LNCaP clone FGC (cell line): ENCODE data around the gene MC1R.
"Not testable (repeated sequence)": the region's sequence is repeated elsewhere in the genome, so short reads cannot be mapped to it uniquely, and the experiment has no call there.

Source experiments
- DNase-seq: peaks from one replicate; pipeline ENCODE4 v3.0.0-alpha.2; 2011; ENCODE audit warnings: low read depth
- H3K4me3 ChIP-seq: 2 replicates; pipeline ENCODE4 v1.5.1; 2011; ENCODE audit warnings: mild to moderate bottlenecking, low read depth, low read length, control low read depth
- TF ChIP-seq, protein P1 (sequence below): IDR thresholded peaks from 2 replicates; pipeline ENCODE4 v1.5.1; 2012; ENCODE audit warnings: mild to moderate bottlenecking; ENCODE audit not compliant: control insufficient read depth, insufficient read depth; ENCODE audit errors: extremely low read depth

MC1R gene

GRCh38 chr16:89931305-89931896 is 12.7 kb downstream of the MC1R start:
- no peak overlapping the region for H3K4me3 ChIP-seq
- TF ChIP-seq, protein P1, sequence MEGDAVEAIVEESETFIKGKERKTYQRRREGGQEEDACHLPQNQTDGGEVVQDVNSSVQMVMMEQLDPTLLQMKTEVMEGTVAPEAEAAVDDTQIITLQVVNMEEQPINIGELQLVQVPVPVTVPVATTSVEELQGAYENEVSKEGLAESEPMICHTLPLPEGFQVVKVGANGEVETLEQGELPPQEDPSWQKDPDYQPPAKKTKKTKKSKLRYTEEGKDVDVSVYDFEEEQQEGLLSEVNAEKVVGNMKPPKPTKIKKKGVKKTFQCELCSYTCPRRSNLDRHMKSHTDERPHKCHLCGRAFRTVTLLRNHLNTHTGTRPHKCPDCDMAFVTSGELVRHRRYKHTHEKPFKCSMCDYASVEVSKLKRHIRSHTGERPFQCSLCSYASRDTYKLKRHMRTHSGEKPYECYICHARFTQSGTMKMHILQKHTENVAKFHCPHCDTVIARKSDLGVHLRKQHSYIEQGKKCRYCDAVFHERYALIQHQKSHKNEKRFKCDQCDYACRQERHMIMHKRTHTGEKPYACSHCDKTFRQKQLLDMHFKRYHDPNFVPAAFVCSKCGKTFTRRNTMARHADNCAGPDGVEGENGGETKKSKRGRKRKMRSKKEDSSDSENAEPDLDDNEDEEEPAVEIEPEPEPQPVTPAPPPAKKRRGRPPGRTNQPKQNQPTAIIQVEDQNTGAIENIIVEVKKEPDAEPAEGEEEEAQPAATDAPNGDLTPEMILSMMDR = no peak
- no peak for DNase-seq

- H3K4me3 ChIP-seq = no peak overlapping the region
- no peak for DNase-seq
- TF ChIP-seq, protein P1 = no peak
Measured at GRCh38 chr16:89931964-89932363, 13.3 kb downstream of the MC1R start.

DNA sequence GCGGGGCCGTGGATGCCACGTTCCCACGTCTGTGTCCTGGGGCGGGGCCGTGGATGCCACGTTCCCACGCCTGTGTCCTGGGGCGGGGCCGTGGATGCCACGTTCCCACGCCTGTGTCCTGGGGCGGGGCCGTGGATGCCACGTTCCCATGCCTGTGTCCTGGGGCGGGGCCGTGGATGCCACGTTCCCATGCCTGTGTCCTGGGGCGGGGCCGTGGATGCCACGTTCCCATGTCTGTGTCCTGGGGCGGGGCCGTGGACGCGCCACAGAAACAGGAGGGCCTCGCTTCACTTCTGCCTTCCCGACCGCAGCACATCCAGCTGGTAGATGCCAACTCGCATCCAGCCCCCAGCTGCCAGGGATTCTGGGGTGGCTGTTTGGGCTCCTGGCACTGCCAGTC is 15.4 kb downstream of the MC1R start:
- not testable (repeated sequence) for DNase-seq, H3K4me3 ChIP-seq

DNA sequence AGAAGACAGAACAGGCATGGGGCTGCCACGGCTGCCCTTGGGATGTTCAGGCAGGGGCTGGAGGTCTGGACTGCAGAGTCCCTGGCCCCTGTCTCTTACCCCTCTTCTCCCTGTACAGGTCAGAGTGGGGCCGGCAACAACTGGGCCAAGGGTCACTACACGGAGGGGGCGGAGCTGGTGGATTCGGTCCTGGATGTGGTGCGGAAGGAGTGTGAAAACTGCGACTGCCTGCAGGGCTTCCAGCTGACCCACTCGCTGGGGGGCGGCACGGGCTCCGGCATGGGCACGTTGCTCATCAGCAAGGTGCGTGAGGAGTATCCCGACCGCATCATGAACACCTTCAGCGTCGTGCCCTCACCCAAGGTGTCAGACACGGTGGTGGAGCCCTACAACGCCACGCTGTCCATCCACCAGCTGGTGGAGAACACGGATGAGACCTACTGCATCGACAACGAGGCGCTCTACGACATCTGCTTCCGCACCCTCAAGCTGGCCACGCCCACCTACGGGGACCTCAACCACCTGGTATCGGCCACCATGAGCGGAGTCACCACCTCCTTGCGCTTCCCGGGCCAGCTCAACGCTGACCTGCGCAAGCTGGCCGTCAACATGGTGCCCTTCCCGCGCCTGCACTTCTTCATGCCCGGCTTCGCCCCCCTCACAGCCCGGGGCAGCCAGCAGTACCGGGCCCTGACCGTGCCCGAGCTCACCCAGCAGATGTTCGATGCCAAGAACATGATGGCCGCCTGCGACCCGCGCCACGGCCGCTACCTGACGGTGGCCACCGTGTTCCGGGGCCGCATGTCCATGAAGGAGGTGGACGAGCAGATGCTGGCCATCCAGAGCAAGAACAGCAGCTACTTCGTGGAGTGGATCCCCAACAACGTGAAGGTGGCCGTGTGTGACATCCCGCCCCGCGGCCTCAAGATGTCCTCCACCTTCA is 16.2 kb downstream of the MC1R start:
- no peak for DNase-seq
- no peak overlapping the region for H3K4me3 ChIP-seq
- TF ChIP-seq, protein P1 = no peak

- DNase-seq, H3K4me3 ChIP-seq: not testable (repeated sequence)
Measured at GRCh38 chr16:89935620-89936019, 17.0 kb downstream of the MC1R start.

DNA sequence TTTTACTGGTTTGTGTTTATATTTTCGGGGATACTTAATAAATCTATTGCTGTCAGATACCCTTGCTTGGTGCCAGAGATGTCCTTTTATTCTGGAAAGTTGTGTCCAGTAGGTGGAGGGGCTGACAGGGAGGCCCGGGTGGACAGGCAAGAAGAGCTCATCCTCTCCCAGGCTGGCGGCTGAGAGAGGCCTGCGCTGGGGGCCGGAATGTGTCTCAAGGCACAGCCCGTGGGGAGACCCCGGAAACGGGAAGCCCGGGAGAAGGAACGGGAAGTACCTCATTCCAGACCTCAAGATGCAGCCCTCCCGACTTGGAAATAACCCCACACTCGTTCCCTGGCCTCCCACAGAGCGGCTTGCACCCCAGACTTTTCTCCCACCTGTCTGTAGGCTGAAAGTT is 17.4 kb downstream of the MC1R start:
- DNase-seq = no peak
- no peak overlapping the region for H3K4me3 ChIP-seq
- TF ChIP-seq, protein P1 = no peak

DNA sequence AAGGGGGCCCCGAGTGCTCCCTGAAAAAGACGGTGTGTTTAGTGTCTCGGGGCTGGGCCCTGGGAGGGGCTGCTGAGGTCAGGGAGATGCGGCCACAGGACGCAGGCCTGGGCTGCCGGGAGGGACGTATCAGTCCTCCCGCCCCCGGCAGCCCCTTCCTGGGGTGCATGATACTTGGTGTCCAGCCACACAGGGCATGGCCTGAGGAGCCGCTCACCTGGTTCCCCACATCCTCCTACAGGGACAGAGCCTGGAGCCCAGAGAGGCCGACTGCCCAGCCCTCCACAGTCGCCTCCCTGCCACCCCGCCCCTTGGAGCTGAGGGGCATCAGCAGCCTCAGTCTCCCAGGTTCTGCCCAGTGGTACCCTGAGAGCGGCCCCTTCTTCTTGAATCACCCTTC is 17.8 kb downstream of the MC1R start:
- DNase-seq = no peak
- TF ChIP-seq, protein P1 = no peak
- H3K4me3 ChIP-seq = no peak overlapping the region

DNA sequence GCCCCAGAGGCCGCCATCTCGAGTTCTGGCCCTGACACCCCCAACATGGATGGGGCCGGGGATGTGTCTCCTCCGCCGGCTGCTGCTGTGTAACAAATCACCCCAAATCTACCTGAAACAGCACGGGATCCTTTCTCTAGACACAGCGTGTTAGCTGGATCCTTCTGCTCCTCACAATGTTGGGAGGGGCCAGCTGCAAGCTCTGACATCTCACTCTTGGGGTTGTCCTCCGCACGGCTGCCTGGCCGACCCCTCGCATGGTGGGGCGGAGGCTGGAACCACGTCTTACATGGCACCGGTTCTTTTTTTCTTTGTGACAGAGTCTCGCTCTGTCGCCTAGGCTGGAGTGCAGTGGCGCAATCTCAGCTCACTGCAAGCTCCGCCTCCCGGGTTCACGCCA is 18.3 kb downstream of the MC1R start:
- no peak overlapping the region for H3K4me3 ChIP-seq
- TF ChIP-seq, protein P1 = no peak
- DNase-seq = no peak
